ENCODE data around the gene GALNT13.

GALNT13 gene

DNA sequence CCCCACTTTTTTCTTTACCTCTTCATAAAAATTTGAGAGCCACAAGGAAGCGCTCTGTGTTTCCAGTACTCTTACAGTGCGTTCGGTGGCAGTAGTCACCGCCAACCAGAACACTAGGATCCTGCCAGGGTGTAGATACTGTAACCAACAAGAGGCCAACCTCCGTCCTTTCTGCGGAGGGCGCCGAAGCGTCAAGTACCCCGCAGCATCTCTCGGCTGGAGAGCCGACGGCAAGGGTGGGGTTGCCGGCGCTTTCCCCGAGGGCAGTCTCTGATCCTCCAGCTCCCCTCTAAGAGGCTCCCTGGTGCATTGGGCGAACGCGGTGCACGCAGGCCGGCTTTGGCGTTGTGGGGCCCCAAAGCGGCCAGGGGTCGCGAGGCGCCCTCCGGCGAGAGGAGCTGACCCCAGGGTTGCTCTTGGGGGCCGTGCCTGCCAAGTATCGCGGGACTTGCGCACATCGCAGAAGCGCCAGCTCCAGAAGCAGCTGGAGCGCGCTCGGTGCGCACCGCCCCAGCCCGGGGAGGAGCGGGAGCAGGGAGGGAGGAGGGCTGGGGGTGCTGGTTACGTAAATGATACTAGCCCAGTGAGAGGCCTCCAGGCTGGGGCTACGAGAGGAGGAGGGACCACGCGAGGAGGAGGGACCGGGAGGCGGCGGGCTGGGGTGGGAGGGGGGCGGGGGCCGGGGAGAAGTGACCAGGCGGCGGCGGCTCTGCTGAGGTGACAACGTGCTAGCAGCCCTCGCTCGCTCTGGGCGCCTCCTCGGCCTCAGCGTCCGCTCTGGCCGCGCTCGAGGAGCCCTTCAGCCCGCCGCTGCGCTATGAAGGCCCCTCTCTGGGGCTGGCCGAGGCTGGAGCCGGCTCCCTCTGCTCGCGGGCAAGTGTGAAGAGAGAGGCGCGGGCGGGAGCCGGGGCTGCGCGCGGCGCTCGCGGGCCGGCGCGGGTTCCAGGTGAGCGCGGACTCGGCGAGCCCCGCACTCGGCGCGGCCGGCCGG, at the start of gene GALNT13:
Gene GALNT13, plus strand, starts transcription at position 692 of the 991 bp plus-strand sequence.
- no peak for DNase-seq

DNA sequence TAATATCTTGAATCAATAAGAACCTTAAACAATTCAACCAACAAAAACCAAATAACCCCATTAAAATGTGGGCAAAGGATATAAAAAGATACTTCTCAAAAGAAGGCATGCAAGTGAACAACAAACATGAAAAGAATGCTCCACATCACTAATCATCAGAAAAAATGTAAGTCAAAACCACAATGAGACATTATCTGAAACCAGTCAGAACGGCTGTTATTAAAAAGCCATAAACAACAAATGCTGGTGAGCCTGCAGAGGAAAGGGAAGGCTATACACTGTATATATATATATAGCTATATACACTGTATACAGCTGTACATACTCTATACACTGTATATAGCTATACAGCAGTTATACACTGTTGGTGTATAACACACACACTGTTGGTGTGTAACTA, 47.8 kb upstream of the GALNT13 start:
- DNase-seq = no peak

DNA sequence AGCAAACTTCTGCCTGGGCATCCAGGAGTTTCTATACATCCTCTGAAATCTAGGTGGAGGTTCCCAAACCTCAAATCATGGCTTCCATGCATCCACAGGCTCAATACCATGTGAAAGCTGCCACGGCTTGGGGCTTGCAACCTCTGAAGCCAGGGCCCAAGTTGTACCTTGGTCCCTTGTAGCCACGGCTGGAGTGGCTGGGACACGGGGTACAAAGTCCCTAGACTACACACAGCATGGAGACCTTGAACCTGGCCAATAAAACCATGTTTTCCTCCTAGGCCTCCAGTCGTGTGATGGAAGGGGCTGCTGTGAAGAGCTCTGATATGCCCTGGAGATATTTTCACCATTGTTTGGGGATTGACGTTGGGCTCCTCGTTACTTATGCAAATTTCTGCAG, 43.4 kb upstream of the GALNT13 start:
- no peak for DNase-seq

DNA sequence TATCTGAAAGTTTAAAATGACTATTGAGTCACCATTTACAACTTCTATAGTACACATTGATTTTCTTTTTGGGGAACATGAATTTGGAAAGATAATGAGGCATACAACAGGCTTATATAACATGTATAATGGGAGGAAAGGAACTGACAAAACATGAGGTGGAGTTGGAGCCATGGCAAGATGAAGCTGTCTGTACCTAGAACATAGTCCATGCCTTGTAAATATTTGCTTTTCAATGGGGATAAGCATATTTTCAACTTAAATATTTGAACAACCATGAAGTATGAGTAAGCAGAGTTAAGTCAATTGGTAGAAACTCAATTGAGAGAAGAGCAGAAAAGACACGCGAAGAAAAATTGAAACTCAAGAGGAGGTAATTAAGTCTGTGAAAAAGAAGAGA, 37.1 kb upstream of the GALNT13 start:
- no peak for DNase-seq

DNA sequence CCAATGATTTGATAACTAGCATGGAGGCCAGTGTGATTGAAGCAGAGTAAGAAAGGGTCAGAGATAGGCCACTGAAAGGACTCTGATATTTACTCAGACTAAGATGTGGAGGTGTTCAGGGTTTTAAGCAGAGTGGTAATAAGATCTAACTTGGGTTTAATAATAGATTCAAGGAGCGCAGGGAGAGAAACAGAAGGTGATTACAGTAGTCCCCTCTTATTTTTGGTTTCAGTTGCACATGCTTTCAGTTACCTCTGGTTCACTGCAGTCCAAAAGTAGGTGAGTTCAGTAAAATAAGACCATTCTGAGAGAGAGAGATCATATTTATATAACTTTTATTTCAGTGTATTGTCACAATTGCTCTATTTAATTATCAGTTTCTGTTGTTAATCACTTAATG, 13.5 kb upstream of the GALNT13 start:
- no peak for DNase-seq

DNA sequence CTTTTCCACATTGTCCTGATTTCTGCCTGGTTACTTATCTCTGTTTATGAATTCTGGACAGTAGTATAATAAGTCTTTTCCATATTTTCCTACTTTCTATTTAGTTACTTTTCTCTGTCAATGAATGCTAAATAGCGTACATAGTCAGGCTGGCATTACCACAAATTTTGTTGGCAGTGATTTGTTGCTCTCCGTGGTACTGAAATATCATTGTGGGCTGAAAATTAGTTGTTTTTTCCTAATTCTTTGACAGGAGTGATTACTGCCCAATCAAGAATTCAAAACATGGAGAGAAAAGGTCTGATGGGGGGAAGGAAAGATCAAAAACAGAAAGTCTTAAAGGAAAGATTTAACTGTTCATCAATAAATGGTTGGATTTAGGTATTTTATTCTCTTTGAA, 7.7 kb upstream of the GALNT13 start:
- no peak for DNase-seq

DNA sequence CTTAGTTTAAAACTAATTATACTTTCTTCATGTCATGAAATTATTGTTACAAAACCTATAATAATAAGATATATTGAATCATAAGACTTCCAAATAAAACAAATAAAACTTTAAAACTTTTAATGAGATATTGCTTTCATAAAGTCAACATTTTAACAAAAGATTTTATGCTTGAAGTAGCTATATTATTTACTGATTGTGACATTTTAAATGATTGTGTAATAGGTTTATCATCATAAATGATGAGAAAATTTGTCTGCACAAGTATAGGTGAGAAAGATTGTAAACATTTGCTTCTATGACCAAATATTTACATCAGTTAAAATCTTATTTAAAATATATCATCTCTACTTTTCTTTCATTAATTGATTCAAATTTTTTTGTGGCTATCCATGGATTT, 5.1 kb upstream of the GALNT13 start:
- no peak for DNase-seq

DNA sequence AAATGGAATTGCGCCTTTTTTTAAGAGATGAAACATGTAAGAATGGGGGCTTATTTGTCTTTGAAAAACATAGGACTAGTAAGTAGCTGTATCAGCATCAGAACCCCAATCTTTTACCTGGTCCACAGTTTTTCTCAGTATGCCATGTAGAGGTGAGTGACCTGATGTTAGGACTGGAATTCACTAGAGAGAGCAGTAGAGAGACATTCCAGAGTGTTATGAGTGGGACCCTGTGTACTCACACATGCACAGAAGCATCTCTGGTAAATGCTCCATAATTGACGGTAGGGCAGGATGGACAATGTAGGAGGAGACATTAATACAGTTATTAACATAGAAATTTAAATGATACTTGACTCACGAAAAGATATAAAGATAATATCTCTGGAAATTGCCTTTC, 1.4 kb upstream of the GALNT13 start:
- no peak for DNase-seq

DNA sequence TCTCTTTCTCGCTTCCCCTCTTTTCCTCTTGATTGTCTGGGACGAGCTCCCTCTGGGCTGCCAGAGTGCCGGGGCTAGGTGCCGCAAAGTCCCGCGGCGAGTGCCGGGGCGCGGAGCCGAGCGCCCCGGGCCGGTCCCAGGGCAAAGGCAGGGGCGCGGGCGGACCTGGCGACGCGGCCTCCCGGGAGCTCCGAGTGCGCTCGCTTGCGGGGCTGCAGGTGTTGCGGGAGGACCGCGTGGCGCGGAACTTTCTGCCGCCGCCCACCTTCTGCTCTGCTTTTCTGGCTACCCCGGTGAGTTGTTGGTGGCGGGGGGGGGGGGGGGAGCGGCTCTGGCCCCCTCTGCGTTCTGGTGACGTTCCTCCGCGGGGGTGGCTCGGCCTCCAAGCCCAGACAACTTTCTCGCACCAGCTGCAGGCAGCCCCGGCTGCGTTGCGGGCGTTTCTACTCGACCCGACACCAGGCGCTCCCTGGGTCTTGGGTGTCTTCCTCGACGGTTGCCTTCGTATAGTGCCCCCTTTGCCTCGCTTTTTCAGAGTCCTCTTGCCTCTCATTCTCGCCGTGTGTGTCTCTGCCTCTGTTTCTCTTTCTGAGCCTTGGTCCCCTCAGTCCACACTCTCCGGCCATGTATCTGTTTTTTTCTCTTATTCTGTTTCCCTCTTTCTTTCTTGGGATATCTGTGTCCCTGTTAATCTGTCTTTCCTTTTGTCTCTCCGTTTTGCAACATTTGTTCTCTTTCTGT, 759 bp downstream of the GALNT13 start:
- DNase-seq = no peak

DNA sequence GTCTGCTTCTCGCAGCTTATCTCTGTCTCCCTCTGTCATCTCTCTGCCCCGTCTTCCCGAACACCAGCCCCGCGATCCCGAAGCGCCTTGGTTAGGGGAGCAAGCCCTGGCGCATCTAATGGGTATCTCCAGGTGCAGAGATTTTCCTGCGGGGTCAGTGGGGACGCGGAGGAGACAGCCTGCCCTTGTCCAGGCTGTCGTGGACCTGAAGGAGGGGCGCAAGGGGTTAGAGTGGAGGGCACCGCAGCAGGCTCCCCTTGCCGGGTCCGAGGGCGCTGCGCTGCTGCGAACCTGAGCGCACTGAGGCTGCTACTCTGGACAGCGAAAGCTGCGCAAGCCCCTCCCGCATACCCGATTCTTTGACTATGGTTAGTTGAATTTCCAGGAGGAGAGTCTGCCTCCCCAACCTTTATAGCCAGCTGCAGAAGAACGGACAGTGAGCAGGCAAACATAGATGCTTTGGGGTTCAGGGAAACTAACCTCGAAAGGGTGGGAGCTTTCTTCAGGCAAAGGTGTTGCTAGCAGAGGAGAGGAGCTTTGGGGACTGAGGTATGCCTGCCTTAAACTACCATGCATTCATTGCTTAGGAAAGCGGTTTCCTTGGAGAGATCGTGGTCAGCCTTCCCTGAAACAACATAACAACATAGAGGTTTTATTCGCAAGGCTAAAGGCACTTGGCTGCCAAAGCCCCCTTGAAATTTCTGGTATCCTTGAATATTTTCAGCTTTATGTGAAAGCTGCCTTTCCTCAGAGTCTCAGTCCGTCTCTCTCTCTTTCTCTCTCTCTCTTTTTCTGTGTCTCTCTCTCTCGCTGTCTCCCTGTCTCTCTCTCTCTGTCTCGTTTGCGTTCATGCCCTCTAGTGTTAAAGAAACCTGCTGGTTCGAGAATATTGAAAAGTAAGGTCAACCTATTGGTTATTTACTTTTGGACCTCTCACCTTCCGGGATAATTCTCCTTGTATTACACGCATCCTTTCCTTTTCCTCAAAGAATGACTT, 1.6 kb downstream of the GALNT13 start:
- no peak for DNase-seq

DNA sequence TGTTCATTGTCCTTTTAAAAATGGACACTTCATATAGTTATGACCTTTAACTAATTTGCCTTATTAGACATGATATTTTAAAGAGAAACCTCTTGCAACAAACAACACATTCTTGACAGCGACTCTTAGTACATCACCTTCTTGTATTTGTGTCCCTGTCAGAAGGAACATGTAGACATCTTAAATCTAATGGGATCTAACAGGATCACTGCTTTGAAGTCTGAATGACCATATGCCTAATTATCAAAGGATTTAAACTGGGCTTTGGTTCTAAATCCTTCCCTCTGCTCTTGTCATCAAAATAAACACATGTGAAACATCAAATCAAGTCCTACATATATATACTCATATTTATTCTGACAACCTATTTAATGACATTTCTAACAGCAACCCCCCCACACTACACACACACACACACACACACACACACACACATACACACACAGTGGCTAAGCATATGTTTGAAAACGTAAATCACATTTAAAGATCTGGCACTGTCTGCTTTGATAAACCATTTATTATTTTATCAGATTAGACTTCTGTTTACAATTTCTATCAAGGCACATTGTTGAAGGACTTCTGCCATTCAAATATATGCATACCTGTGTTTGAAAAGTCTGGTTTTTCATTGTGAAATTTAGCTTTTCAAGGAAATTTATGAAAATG, 4.2 kb downstream of the GALNT13 start:
- DNase-seq = no peak

DNA sequence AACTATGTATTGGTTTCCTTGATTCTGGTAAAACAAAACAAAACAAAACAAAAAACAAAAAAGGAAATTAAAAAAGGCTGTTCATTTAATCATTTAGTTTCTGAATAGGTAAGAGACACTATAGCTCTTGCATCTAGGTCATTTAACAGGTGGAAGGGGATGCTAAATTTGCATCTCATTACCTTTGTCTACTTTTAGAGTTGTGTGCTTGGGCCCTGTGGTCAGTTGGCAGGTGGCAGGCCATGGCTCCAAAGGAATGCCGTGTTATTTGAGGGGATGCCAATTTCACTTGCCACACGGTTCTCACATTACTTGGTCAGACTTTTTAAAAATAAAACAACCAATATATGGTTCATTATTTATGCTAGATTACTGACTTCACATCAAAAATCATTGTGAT, 9.2 kb downstream of the GALNT13 start:
- no peak for DNase-seq

DNA sequence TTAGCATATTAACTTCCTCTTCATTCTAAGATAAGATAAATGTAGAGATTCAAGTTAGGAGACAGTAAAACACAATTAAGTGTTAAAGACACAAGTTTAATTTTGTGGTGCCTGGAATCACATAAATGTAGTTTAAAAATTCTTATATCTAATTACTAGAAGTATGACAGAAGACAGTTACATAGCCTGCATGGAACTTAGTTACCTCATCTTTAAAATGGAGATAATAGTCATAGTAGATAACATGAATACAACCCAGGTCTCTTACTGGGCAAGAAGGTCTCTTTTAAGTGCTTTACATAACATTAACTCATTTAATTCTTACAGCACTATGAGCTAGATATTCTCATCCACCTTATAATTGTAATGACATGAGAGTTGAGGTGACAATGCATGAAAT, 15.1 kb downstream of the GALNT13 start:
- no peak for DNase-seq

DNA sequence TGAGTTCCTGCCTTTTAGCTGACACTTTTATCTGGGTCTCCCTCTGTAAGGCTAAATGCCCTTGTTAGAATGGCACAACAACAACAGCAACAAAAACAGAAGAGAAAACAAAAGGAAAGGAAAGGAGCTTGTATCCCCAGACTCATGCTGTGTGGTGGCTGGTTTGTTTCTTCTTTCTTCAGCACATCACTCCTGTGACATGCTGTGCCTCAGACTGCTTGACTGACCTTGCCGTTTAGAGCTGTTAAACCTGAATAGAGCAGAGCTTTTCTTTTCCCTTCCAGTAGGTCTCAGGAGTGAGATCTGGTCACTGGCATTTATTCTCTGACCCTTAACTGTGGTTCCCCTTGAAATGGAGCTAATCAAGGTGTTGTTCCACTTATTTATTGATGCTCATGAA, 18.9 kb downstream of the GALNT13 start:
- DNase-seq = no peak

DNA sequence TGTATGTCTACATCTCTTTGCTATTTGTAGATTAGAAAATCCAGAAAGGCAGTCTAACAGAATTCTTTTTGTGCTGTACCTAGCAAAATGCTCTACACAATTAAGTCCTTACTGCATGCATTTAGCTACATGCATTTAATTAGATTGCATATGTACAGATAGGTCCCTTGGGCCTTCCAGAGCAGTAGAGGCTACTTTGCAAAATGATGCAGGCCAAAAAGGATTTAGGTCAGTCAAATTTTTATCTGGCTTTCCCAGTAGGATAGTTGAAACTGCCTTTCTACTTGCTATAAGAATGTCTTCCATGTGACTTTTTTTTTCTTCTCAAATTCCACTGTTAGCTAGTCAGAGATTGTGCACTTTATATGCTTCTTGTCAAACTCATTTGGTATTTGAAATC, 19.3 kb downstream of the GALNT13 start:
- no peak for DNase-seq

DNA sequence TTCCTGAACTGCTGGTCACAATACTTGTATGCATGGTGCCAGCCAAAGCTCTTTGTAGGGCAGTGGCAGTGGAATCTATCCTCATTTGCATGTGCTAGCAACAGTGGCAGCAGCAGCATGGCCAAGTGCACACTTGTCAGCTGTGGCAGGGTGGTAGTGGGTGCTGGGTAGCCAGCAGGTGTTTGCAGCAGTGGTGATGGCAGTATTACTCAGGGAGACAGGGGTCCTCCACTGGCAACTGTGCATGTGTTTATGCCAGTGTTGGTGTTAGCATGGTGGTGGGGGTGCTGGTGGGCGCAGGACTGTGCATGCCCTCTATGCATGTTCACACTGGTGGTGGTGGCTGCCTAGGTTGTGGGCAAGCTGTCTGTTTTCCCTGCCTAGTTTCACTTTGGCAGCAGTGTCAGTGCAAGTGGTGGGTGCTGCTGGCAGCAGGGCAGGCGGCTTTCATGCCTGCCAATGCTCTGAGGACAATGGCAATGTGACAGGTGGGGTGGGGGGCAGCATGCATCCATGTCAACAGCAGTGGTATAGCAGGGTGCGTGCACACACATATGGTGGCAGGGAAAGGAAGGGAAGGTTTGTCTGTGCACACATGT, 41.2 kb downstream of the GALNT13 start:
- DNase-seq = no peak

DNA sequence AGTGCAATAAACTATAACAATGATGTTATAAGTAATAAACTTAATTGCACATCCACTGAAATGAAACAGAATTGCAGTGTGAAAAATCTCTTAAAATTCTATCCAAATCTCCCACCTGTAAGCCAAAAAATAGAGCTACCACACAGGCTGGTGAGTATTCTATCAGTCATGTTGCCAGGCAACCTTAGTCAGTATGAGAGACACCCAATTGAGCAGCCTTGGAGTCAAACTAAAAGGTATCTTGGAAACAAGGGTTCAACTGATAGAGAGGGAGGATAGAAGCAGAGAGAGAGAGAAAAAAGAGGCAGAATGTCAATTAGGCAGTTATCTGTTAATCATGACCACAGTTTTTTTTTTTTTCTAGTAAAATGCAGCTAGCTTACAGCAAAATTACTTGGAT, 45.8 kb downstream of the GALNT13 start:
- DNase-seq = no peak

DNA sequence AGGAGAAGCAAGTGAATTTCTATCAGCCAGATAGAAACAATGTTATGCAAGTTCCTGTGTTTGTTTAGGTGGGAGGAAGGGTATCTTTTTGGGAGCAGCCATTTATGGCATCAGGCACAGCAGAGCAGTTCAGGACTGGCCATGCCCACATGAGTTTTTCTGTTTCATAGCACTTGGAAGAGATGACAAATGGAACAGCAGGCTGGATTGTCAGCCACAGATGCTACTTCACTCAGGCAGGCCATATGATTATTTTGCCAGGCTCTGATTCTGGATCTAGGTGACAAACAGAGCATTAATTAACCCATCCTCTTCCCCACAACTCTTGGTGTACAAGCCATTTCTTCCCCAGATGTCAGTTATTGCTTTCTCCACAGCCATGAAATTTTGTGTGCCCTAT, 63.8 kb downstream of the GALNT13 start:
- DNase-seq = no peak

DNA sequence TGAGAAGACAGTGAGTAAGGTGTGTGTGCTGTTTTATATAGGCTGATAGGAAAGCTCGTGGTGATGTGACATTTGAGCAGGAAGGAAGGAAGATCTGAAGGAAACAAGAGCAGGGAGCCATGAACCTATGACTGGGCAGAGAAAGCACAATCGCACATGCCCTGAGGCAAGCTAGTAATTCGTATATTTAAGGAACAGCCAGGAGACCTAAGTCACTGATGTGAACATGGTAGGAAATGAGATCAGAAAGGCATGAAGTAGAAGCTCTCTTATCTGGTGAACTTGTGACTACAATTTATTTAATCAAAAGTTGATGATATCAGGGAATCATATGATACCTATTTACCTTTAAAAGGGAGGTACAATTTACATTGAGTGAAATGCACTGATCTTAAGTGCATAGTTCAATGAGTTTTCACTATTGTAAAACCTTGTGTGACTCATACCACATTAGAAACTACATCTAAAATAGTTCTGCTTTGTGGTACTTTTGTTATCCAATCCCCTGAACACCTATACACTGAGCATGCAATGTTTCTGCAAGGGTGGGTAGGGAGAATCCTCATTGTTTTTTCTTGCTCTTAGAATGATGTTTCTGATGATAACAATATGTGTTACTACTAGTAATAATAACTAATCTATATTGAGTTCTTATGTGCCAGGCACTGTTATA, 67.5 kb downstream of the GALNT13 start:
- DNase-seq = no peak

DNA sequence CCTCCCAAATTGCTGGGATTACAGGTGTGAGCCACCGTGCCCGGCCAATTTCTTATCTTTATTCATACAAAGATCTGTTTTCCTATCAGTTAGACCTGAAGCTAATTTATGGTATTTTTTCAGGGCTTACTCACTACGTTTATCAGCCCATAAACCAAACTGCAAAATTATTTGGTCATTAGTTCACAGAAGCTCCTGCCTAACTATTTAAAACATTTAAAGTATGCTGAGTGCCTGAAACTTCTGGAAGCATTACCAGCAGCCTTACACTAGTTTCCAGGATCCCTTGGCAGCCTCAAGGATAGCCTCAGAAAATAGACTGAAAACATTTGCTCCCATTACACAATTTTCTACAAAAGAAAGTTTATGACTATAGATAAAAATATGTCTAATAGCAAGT, 68.8 kb downstream of the GALNT13 start:
- DNase-seq = no peak

DNA sequence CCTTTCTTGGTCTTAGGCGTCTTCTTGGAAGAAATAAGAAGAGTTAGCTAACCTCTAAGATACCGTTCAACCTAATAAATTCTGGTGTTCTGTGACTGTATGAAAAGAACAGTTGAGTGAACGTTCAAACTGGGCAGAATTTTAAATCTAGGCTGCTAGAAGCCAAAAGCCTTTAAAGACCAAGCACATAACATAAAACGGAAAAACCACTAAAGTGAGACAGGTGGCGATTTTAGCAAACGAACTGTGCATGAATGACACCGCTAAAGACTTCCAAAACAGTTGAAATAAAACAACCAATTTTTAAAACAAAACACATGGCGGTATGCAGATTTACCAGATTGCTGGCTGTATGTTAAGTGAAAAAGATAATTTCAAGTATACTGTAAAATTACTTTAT, 73.1 kb downstream of the GALNT13 start:
- no peak for DNase-seq

Data from EL (cell line).